KOPT-K1 (cell line): Measurements from ENCODE around the gene TTN.
"Not testable (repeated sequence)": the region's sequence is repeated elsewhere in the genome, so short reads cannot be mapped to it uniquely, and the experiment has no call there.

Experiments used
- H3K27ac ChIP-seq: fragments of 200-600 bp; sonication (generic); 2 replicates; pipeline ENCODE4 v1.5.1; 2016; ENCODE audit warnings: antibody characterized with exemption, mild to moderate bottlenecking, low read depth, low read length; ENCODE audit not compliant: poor library complexity, severe bottlenecking
- H3K36me3 ChIP-seq: fragments of 200-600 bp; sonication (generic); 2 replicates; pipeline ENCODE4 v1.5.1; 2017; ENCODE audit warnings: antibody characterized with exemption, mild to moderate bottlenecking, low read length, moderate library complexity; ENCODE audit not compliant: insufficient read depth
- H3K9me3 ChIP-seq: fragments of 200-600 bp; sonication (generic); 2 replicates; pipeline ENCODE4 v1.5.1; 2017; ENCODE audit warnings: antibody characterized with exemption, low read length, mild to moderate bottlenecking; ENCODE audit not compliant: insufficient read depth, poor library complexity, severe bottlenecking

The TTN gene

GRCh38 chr2:178528647-178529046 lies 278.6 kb downstream of the TTN start:
- no peak overlapping the region for H3K27ac ChIP-seq
- H3K9me3 ChIP-seq: no peaks in the 10 kb centered on the region
- H3K36me3 ChIP-seq: peaks cover 17% of the 10 kb centered on the region; the same call in 1 of the 2 replicates

- Histone ChIP-seq H3K36me3 (0 out of 2 replicates have a peak, but pooled peaks cover 15% of the 10 kb centered on the region), H3K9me3 (no peaks in the 10 kb centered on the region), H3K27ac (no peak overlapping the region)
These were observed 279.6 kb downstream of the TTN start for GRCh38 chr2:178527592-178527991.

- H3K36me3 ChIP-seq: 0 out of 2 replicates have a peak, but pooled peaks cover 4% of the 10 kb centered on the region
- H3K9me3 ChIP-seq: no peaks in the 10 kb centered on the region
- H3K27ac ChIP-seq: no peak overlapping the region
These were observed 281.0 kb downstream of the TTN start for GRCh38 chr2:178526256-178526655.

GRCh38 chr2:178525460-178525859 lies 281.8 kb downstream of the TTN start:
- not testable (repeated sequence) for H3K36me3 ChIP-seq

GRCh38 chr2:178525010-178525409 lies 282.2 kb downstream of the TTN start:
- not testable (repeated sequence) for H3K9me3 ChIP-seq, H3K36me3 ChIP-seq

More at GRCh38 chr2:178525460-178525859, 281.8 kb downstream of the TTN start:
- not testable (repeated sequence) for H3K9me3 ChIP-seq, H3K27ac ChIP-seq

GRCh38 chr2:178523596-178524134 lies 283.6 kb downstream of the TTN start:
- H3K36me3 ChIP-seq: peaks cover 7% of the 10 kb centered on the region; the same call in 1 of the 2 replicates
- H3K9me3 ChIP-seq: no peaks in the 10 kb centered on the region
- peak overlapping the region; percentile 61 for H3K27ac ChIP-seq

More at GRCh38 chr2:178525010-178525409, 282.2 kb downstream of the TTN start:
- H3K27ac ChIP-seq: not testable (repeated sequence)

- Histone ChIP-seq H3K36me3 (peaks cover 13% of the 10 kb centered on the region; the same call in 1 of the 2 replicates), H3K9me3 (no peaks in the 10 kb centered on the region), H3K27ac (peak overlapping the region; percentile 61)
These were observed 284.1 kb downstream of the TTN start for GRCh38 chr2:178522950-178523595.

GRCh38 chr2:178521304-178522150 lies 285.7 kb downstream of the TTN start:
- no peaks in the 10 kb centered on the region for H3K9me3 ChIP-seq
- H3K36me3 ChIP-seq: peaks cover 15% of the 10 kb centered on the region; the same call in 1 of the 2 replicates
- H3K27ac ChIP-seq: no peak overlapping the region

GRCh38 chr2:178517496-178517895 lies 289.7 kb downstream of the TTN start:
- peaks cover 24% of the 10 kb centered on the region for H3K36me3 ChIP-seq
- no peak overlapping the region for H3K27ac ChIP-seq
- no peaks in the 10 kb centered on the region for H3K9me3 ChIP-seq

- Histone ChIP-seq H3K9me3 (no peaks in the 10 kb centered on the region), H3K27ac (no peak overlapping the region), H3K36me3 (peaks cover 39% of the 10 kb centered on the region)
These were observed 292.6 kb downstream of the TTN start for GRCh38 chr2:178514664-178515063.

- Histone ChIP-seq H3K9me3 (no peaks in the 10 kb centered on the region), H3K27ac (no peak overlapping the region), H3K36me3 (peaks cover 39% of the 10 kb centered on the region)
These were observed 293.3 kb downstream of the TTN start for GRCh38 chr2:178513876-178514275.

- H3K9me3 ChIP-seq: no peaks in the 10 kb centered on the region
- H3K36me3 ChIP-seq: peaks cover 34% of the 10 kb centered on the region
- no peak overlapping the region for H3K27ac ChIP-seq
These were observed 294.7 kb downstream of the TTN start for GRCh38 chr2:178512484-178512883.

- Histone ChIP-seq H3K9me3 (no peaks in the 10 kb centered on the region), H3K36me3 (peaks cover 48% of the 10 kb centered on the region), H3K27ac (no peak overlapping the region)
These were observed 296.8 kb downstream of the TTN start for GRCh38 chr2:178510384-178510783.

GRCh38 chr2:178508646-178509045 lies 298.6 kb downstream of the TTN start:
- H3K36me3 ChIP-seq: peaks cover 59% of the 10 kb centered on the region
- no peaks in the 10 kb centered on the region for H3K9me3 ChIP-seq
- no peak overlapping the region for H3K27ac ChIP-seq

GRCh38 chr2:178506949-178507348 lies 300.3 kb downstream of the TTN start:
- Histone ChIP-seq H3K36me3 (peaks cover 71% of the 10 kb centered on the region), H3K27ac (no peak overlapping the region), H3K9me3 (no peaks in the 10 kb centered on the region)
